Measurements from ENCODE around the gene UTP14C.

- TF ChIP-seq CTCF (IDR thresholded peaks at IDR 0.05 in 2 of 3, conservative IDR thresholded peaks at IDR 0.05 in 1 of 3; ENCODE audit: borderline replicate concordance in 1 of 3, insufficient read depth in 1 of 3, low read depth in 2 of 3, low read length in 2 of 3) (no peak), POLR2AphosphoS5 (IDR thresholded peaks at IDR 0.05; ENCODE audit: low read depth, low read length) (no peak), POLR2A (IDR thresholded peaks at IDR 0.05; ENCODE audit: borderline replicate concordance, extremely low read depth, insufficient read depth, insufficient read length) (no peak), EZH2 (IDR thresholded peaks at IDR 0.05) (no peak), ZFX (IDR thresholded peaks at IDR 0.05) (no peak), CEBPB (IDR thresholded peaks at IDR 0.05; ENCODE audit: low read depth) (no peak), YY1 (IDR thresholded peaks at IDR 0.05; ENCODE audit: extremely low read depth, insufficient replicate concordance, low read depth, low read length) (no peak)
Measured at GRCh38 chr13:51977625-51978024, 46.9 kb upstream of the UTP14C start.

All from HCT116 (cell line).